K562 (cell line): ENCODE results near the gene RPUSD1. TPM values are rescaled to one million over a fixed set of nuclear protein-coding genes. Genes with fewer than 3 reads are reported as not detected.

Experiments used
- ATAC-seq: fragments of 200-7000 bp; cut with Tn5 transposase; 3 replicates; pipeline ENCODE4 v1.9.1; 2020; ENCODE audit warnings: moderate library complexity
- BruUV-seq: library from RNA; stranded (reverse); fragments of 400-500 nt; replicated peaks from 2 replicates; lab custom pipeline; 2021; lab: Mats Ljungman, UMichigan
- CTCF ChIA-PET: fragments of 300-600 bp; formaldehyde crosslinking; extraction: SDS; loops from one replicate; lab custom pipeline; 2021; ENCODE audit warnings: low intra/inter-chr PET ratio; lab: Yijun Ruan, JAX
- POLR2A ChIA-PET: fragments of 300-600, 350-650 bp; sonication (Branson Sonifier 250); formaldehyde crosslinking; extraction: SDS; loops from one replicate; lab custom pipeline; 2021; ENCODE audit warnings: antibody characterized with exemption, inconsistent platforms; lab: Yijun Ruan, JAX
- DNase-seq, 4 experiments: peaks; one replicate each; pipeline versions ENCODE4 v3.0.0 to v3.0.0-alpha.2; 2011 to 2018; ENCODE audit warnings: low spot score in 3 of 4, mixed read lengths in 3 of 4; ENCODE audit errors: extremely low read depth in 1 of 4
- FAIRE-seq: peaks from 2 replicates; lab custom pipeline; 2011; peaks lifted over from hg19 to GRCh38; lab: Jason Lieb, UNC
- H2AFZ ChIP-seq: 2 replicates; pipeline ENCODE4 v1.6.0; 2011; ENCODE audit warnings: low read depth, low read length, control low read depth, inconsistent platforms
- H3K27ac ChIP-seq: fragments of 200-600 bp; 3 replicates; pipeline ENCODE4 v1.8.0; 2011; ENCODE audit warnings: low read depth, mild to moderate bottlenecking, control low read depth, inconsistent platforms, low read length, moderate library complexity, mixed read lengths; ENCODE audit errors: extremely low read depth
- H3K27me3 ChIP-seq, 2 experiments: fragments of 300-600 bp in 1 of 2; 2 replicates in 1 of 2; 3 replicates in 1 of 2; pipeline versions ENCODE4 v1.6.0 to v1.8.0; 2011; ENCODE audit warnings: inconsistent platforms in 2 of 2, low read length in 2 of 2, mild to moderate bottlenecking in 1 of 2, mixed read lengths in 1 of 2, moderate library complexity in 1 of 2; ENCODE audit not compliant: control insufficient read depth in 2 of 2, insufficient read depth in 2 of 2
- H3K36me3 ChIP-seq: fragments of 300-600 bp; 3 replicates; pipeline ENCODE4 v1.8.0; 2011; ENCODE audit warnings: mild to moderate bottlenecking, low read length, inconsistent platforms; ENCODE audit not compliant: control insufficient read depth, insufficient read depth
- H3K4me1 ChIP-seq, 2 experiments: fragments of 200-600 bp in 1 of 2; replicated peaks in 1 of 2; 2 replicates in 1 of 2; 3 replicates in 1 of 2; pipeline versions ENCODE4 v1.5.1 to v1.8.0; 2011; ENCODE audit warnings: inconsistent platforms in 2 of 2, low read length in 2 of 2, mild to moderate bottlenecking in 1 of 2, mixed read lengths in 1 of 2, moderate library complexity in 1 of 2; ENCODE audit not compliant: control insufficient read depth in 2 of 2, insufficient read depth in 2 of 2
- H3K4me2 ChIP-seq: 2 replicates; pipeline ENCODE4 v1.6.1; 2011; ENCODE audit warnings: low read length, control low read depth, inconsistent platforms, mixed read lengths; ENCODE audit not compliant: insufficient read depth
- H3K4me3 ChIP-seq: fragments of 200-600 bp; sonication (generic), shearing (Covaris generic); 2 replicates; pipeline ENCODE4 v1.5.1; 2016; ENCODE audit warnings: control low read depth, inconsistent platforms
- H3K79me2 ChIP-seq: fragments of 200-600 bp; 3 replicates; pipeline ENCODE4 v1.8.0; 2011; ENCODE audit warnings: low read length, inconsistent platforms; ENCODE audit not compliant: control insufficient read depth, insufficient read depth
- H3K9ac ChIP-seq, 2 experiments: 2 replicates each; pipeline versions ENCODE4 v1.6.0 to v1.6.1; 2011; ENCODE audit warnings: low read depth in 2 of 2, low read length in 2 of 2, control low read depth in 1 of 2, inconsistent platforms in 1 of 2, mild to moderate bottlenecking in 1 of 2, mixed read lengths in 1 of 2; ENCODE audit not compliant: insufficient read depth in 1 of 2
- H3K9me1 ChIP-seq: one replicate; pipeline ENCODE4 v1.6.0; 2011; ENCODE audit warnings: inconsistent platforms, mild to moderate bottlenecking, low read length, moderate library complexity; ENCODE audit not compliant: control insufficient read depth, insufficient read depth
- H3K9me3 ChIP-seq: replicated peaks from 2 replicates; pipeline ENCODE4 v1.5.1; 2011; ENCODE audit warnings: low read depth, low read length, inconsistent platforms; ENCODE audit not compliant: control insufficient read depth, insufficient read depth
- H4K20me1 ChIP-seq: replicated peaks from 2 replicates; pipeline ENCODE4 v1.6.1; 2011; ENCODE audit warnings: low read length, inconsistent platforms, mixed read lengths; ENCODE audit not compliant: control insufficient read depth, insufficient read depth
- BCOR ChIP-seq: fragments of 450-650 bp; IDR thresholded peaks from 2 replicates; pipeline ENCODE4 v1.6.1; 2016
- BRD9 ChIP-seq: fragments of 450-650 bp; IDR thresholded peaks from 2 replicates; pipeline ENCODE4 v1.6.1; 2018; ENCODE audit warnings: low read depth; ENCODE audit not compliant: partially characterized antibody
- HDGF ChIP-seq: fragments of 450-650 bp; IDR thresholded peaks from 2 replicates; pipeline ENCODE4 v1.6.1; 2016
- NFYB ChIP-seq: IDR thresholded peaks from 2 replicates; pipeline ENCODE4 v1.6.1; 2011; ENCODE audit warnings: mild to moderate bottlenecking, moderate library complexity; ENCODE audit not compliant: insufficient read length; ENCODE audit errors: extremely low read depth
- RAD51 ChIP-seq: fragments of 450-650 bp; IDR thresholded peaks from 2 replicates; pipeline ENCODE4 v1.7.1; 2016; ENCODE audit warnings: low read depth, mild to moderate bottlenecking, borderline replicate concordance
- YBX1 ChIP-seq: fragments of 450-650 bp; IDR thresholded peaks from 2 replicates; pipeline ENCODE4 v1.7.1; 2016; ENCODE audit warnings: mild to moderate bottlenecking
- ZNF224 ChIP-seq: sonication (generic); formaldehyde crosslinking; IDR thresholded peaks from 2 replicates; pipeline ENCODE4 v1.8.0; 2022; ENCODE audit warnings: mild to moderate bottlenecking, missing genetic modification reagents
- ZNF239 ChIP-seq: fragments of 250-450 bp; sonication (Bioruptor Pico); IDR thresholded peaks from 2 replicates; pipeline ENCODE4 v1.4.0; 2020; ENCODE audit warnings: mild to moderate bottlenecking
- ZNF76 ChIP-seq: fragments of 250-450 bp; sonication (Bioruptor Pico); IDR thresholded peaks from 2 replicates; pipeline ENCODE4 v1.4.0; 2020; ENCODE audit warnings: mild to moderate bottlenecking, moderate library complexity, borderline replicate concordance
- WGBS: fragments of 100-300 bp; shearing (Covaris generic); methylation state at CpG from one replicate; pipeline ENCODE4 v1.1.6; 2016; ENCODE audit warnings: low coverage, mixed read lengths; ENCODE audit not compliant: insufficient coverage; ENCODE audit errors: missing lambda C conversion rate; 5-methylcytosine and 5-hydroxymethylcytosine counted together
- in situ Hi-C: fragments of 300-500 bp; cut with MboI; formaldehyde crosslinking; loops from 4 replicates; pipeline ENCODE4 v1.15.0; 2018; ENCODE audit warnings: inconsistent platforms, mixed read lengths
- intact Hi-C: fragments of 100-400 bp; cut with micrococcal nuclease; formaldehyde crosslinking; loops from 2 replicates; pipeline ENCODE4 v1.14.2; 2022
- polyA plus RNA-seq, 8 experiments: library from polyadenylated mRNA; depleted of rRNA in 4 of 8; stranded (reverse) in 5 of 8; unstranded in 3 of 8; fragments of >200 nt; fragmentation: Nextera tagmentation in 2 of 8; fragmentation: Illumina TruSeq in 1 of 8; extraction: Ambion mirVana in 2 of 8; extraction: Trizol in 1 of 8; gene quantifications; 2 replicates each; pipeline versions ENCODE4 v1.2.1 to v1.2.3, GENCODE V29; 2011 to 2014; ENCODE audit warnings: inconsistent platforms in 1 of 8, missing spikeins in 1 of 8
- total RNA-seq, 7 experiments: library from RNA; depleted of rRNA in 6 of 7; stranded (reverse); fragments of >200 nt in 6 of 7; fragmentation: Illumina TruSeq in 2 of 7; extraction: Trizol in 2 of 7; gene quantifications; 2 replicates each; pipeline versions ENCODE4 v1.2.1 to v1.2.3, GENCODE V29; 2011 to 2021; ENCODE audit warnings: low replicate concordance in 1 of 7
- TF ChIP-seq, protein P1 (sequence below): fragments of 200-400 bp; formaldehyde crosslinking; IDR thresholded peaks from 2 replicates; pipeline ENCODE4 v1.6.1; 2017; ENCODE audit warnings: mild to moderate bottlenecking, low read depth, low read length, moderate library complexity
- TF ChIP-seq, protein P2 (sequence below): fragments of 450-650 bp; IDR thresholded peaks from 2 replicates; pipeline ENCODE4 v1.6.1; 2018; ENCODE audit warnings: mild to moderate bottlenecking, low read depth; ENCODE audit not compliant: partially characterized antibody
- TF ChIP-seq, protein P3 (sequence below): IDR thresholded peaks from 2 replicates; pipeline ENCODE4 v1.6.1; 2014; ENCODE audit warnings: antibody characterized with exemption
- TF ChIP-seq, protein P4 (sequence below): fragments of 250-450 bp; sonication (Bioruptor Pico); IDR thresholded peaks from 2 replicates; pipeline ENCODE4 v1.8.0; 2022; ENCODE audit warnings: moderate library complexity, mild to moderate bottlenecking, inconsistent platforms

RPUSD1 gene
- total and polyA plus RNA-seq, 9 of the 15 experiments (the other 6 are each of a cell fraction or from before 2014, with no cell fraction given) = 0.45 to 56.6 (median 12.0) TPM

DNA sequence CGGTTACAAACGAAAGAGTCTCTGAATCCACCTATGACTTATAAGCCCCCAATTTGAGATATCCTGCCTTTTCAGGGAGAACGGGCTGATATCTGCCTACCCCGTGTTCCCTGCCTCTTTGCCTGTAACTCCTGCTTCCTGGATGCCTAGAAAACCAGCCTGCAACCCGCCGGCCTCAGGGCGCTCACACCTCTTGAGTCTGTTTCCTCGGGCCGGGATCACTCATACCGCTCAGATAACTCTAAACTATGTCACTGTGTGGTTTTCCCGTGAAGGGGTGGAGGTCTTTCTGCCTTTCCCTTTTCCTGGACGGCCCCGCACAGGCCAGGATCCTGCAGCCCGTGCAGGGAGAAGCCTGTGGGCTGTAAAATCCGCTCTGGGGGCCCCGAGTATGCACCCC is 10.4 kb downstream of the RPUSD1 start:
- FAIRE-seq = peak; percentile 83
- in situ Hi-C loops (no loop called here), intact Hi-C loops (no loop called here)
- Histone ChIP-seq H3K9ac (peak overlapping the region in 1 of 2 experiments; percentile 79; a peak in 2 of 4 replicates), H4K20me1 (0 out of 2 replicates have a peak, but pooled peaks cover 4% of the 10 kb centered on the region), H3K4me1 (peaks cover 0 to 73% of the 10 kb centered on the region in 2 experiments; a peak in 3 of 5 replicates), H3K27ac (no peak overlapping the region), H2AFZ (peak overlapping the region; percentile 7; the same call in 1 of the 2 replicates), H3K9me3 (no peaks in the 10 kb centered on the region), H3K79me2 (no peaks in the 10 kb centered on the region), H3K36me3 (no peaks in the 10 kb centered on the region), H3K9me1 (peaks cover 2% of the 10 kb centered on the region), H3K4me2 (peak overlapping the region; percentile 33; the same call in 1 of the 2 replicates), H3K27me3 (peaks cover 0 to 11% of the 10 kb centered on the region in 2 experiments; a peak in 2 of 5 replicates), H3K4me3 (no peak overlapping the region)
- no TSS peak for BruUV-seq
- ATAC-seq = peak; percentile 71
- peak in 1 of 4 experiments; percentile 36 for DNase-seq
- WGBS = 2% methylated on average over 15 of the region's 16 CpGs
- TF ChIP-seq NFYB (no peak), ZNF76 (CRISPR knock-in tag) (no peak), BCOR (no peak), YBX1 (no peak), ZNF224 (no peak), RAD51 (no peak), BRD9 (no peak), ZNF239 (CRISPR knock-in tag) (no peak), HDGF (no peak)
- TF ChIP-seq, protein P1, sequence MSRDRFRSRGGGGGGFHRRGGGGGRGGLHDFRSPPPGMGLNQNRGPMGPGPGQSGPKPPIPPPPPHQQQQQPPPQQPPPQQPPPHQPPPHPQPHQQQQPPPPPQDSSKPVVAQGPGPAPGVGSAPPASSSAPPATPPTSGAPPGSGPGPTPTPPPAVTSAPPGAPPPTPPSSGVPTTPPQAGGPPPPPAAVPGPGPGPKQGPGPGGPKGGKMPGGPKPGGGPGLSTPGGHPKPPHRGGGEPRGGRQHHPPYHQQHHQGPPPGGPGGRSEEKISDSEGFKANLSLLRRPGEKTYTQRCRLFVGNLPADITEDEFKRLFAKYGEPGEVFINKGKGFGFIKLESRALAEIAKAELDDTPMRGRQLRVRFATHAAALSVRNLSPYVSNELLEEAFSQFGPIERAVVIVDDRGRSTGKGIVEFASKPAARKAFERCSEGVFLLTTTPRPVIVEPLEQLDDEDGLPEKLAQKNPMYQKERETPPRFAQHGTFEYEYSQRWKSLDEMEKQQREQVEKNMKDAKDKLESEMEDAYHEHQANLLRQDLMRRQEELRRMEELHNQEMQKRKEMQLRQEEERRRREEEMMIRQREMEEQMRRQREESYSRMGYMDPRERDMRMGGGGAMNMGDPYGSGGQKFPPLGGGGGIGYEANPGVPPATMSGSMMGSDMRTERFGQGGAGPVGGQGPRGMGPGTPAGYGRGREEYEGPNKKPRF = no peak
- TF ChIP-seq, protein P2, sequence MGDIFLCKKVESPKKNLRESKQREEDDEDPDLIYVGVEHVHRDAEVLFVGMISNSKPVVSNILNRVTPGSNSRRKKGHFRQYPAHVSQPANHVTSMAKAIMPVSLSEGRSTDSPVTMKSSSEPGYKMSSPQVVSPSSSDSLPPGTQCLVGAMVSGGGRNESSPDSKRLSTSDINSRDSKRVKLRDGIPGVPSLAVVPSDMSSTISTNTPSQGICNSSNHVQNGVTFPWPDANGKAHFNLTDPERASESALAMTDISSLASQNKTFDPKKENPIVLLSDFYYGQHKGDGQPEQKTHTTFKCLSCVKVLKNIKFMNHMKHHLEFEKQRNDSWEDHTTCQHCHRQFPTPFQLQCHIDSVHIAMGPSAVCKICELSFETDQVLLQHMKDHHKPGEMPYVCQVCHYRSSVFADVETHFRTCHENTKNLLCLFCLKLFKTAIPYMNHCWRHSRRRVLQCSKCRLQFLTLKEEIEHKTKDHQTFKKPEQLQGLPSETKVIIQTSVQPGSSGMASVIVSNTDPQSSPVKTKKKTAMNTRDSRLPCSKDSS = no peak
- TF ChIP-seq, protein P3, sequence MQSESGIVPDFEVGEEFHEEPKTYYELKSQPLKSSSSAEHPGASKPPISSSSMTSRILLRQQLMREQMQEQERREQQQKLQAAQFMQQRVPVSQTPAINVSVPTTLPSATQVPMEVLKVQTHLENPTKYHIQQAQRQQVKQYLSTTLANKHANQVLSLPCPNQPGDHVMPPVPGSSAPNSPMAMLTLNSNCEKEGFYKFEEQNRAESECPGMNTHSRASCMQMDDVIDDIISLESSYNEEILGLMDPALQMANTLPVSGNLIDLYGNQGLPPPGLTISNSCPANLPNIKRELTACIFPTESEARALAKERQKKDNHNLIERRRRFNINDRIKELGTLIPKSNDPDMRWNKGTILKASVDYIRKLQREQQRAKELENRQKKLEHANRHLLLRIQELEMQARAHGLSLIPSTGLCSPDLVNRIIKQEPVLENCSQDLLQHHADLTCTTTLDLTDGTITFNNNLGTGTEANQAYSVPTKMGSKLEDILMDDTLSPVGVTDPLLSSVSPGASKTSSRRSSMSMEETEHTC = no peak
- TF ChIP-seq, protein P4, sequence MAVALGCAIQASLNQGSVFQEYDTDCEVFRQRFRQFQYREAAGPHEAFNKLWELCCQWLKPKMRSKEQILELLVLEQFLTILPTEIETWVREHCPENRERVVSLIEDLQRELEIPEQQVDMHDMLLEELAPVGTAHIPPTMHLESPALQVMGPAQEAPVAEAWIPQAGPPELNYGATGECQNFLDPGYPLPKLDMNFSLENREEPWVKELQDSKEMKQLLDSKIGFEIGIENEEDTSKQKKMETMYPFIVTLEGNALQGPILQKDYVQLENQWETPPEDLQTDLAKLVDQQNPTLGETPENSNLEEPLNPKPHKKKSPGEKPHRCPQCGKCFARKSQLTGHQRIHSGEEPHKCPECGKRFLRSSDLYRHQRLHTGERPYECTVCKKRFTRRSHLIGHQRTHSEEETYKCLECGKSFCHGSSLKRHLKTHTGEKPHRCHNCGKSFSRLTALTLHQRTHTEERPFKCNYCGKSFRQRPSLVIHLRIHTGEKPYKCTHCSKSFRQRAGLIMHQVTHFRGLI (CRISPR knock-in tag) = no peak
- CTCF ChIA-PET = no interaction called here
- POLR2A ChIA-PET = no interaction called here
